ENCODE data around the gene GAS2. TPM values are rescaled to one million over a fixed set of nuclear protein-coding genes. Genes with fewer than 3 reads are reported as not detected.

GAS2 gene
- total RNA-seq, 2 donors from 2014 or later = 0.95 TPM; not detected in 1

DNA sequence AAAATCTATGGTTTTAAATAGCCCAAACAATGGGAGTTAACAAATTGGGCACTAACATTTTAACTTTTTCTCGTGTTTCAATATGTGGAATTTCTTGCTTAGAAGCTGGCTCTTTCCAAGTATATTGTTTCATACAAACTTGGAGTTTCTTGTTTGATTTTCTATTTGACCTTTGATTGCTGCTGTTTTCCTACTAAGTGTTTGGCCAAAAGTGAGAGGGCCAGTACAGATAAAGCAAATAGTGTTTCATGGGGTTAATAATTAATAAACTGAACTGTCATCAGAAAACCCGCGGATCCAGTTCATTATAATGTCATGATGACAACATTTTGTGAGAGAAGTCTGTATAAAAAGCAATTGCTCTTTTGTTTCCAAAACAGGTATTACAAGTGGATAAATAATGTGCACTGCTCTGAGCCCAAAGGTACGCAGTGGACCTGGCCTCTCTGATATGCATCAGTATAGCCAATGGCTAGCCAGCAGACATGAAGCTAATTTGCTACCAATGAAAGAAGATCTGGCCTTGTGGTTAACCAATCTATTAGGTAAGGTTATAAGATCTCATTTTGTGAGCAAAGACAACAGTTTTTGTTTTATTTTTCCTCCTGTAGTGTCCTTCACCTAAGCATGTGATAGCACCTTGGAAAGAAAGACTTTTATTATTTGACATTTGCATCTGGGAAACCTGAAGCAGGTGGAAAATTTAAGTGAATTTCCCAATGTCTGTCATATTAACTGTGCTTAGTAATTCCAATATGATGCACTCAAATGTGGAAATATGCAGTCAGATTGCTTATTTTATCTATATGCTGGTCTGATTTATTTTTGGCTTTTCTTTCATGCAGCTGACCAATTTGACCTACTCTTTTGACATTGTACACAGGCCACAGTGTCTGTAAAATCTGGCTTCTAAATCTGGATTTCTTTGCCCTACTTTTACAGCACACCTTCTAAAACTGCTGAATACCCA is 8.3 kb downstream of the GAS2 start:
- no peak overlapping the region for H3K4me3 ChIP-seq

DNA sequence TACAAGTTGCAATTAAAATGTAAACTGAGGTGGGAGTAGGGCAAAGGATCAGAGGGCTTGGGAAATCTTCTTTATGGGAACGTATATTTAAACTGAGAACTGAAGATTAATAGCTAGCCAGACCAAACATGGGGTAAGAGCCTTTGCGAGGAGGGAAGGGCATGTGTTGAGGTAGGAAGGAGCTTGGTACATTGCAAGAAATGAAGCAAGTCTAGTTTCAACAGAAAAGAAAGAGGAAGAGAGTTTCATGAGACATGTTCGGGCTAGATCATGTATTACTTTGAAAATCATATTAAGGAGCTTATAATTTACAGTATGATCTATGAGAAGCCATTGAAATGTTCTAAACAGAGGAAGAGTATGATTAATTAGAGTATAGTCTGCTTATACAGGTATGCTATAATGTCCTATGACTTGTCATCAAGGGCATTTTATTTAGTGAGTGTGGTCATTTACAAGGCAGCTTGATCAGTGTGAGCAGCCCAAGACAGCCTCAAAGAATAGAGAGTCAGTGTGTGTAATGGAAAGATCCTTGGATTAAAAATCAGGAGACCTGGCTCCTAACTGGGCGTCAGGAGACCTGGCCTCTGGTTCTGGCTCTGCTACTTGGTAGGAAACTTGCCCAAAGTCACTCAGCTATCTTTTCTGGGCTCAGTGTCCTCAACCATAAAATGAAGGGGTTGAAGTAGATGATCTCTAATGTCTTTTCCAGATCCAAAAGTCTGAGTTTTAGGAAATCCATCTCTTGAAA is 10.9 kb downstream of the GAS2 start:
- TF ChIP-seq, protein P1, sequence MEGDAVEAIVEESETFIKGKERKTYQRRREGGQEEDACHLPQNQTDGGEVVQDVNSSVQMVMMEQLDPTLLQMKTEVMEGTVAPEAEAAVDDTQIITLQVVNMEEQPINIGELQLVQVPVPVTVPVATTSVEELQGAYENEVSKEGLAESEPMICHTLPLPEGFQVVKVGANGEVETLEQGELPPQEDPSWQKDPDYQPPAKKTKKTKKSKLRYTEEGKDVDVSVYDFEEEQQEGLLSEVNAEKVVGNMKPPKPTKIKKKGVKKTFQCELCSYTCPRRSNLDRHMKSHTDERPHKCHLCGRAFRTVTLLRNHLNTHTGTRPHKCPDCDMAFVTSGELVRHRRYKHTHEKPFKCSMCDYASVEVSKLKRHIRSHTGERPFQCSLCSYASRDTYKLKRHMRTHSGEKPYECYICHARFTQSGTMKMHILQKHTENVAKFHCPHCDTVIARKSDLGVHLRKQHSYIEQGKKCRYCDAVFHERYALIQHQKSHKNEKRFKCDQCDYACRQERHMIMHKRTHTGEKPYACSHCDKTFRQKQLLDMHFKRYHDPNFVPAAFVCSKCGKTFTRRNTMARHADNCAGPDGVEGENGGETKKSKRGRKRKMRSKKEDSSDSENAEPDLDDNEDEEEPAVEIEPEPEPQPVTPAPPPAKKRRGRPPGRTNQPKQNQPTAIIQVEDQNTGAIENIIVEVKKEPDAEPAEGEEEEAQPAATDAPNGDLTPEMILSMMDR (IDR thresholded peaks at IDR 0.05) = no peak
- Histone ChIP-seq H3K4me3 (no peak overlapping the region), H3K27ac (no peak overlapping the region), H3K9me3 (no peaks in the 10 kb centered on the region), H3K4me1 (ENCODE audit: control insufficient read depth in 1 of 2, low read depth in 2 of 2) (no peaks in the 10 kb centered on the region), H3K36me3 (no peaks in the 10 kb centered on the region), H3K27me3 (replicated peaks; ENCODE audit: insufficient read depth) (no peaks in the 10 kb centered on the region)
- ATAC-seq (ENCODE audit: insufficient number of reproducible peaks, low FRiP score, low read depth) = no peak
- DNase-seq (ENCODE audit: low spot score) = no peak

More for the DNA sequence above, 8.3 kb downstream of the GAS2 start:
- Histone ChIP-seq H3K27me3 (replicated peaks; ENCODE audit: insufficient read depth) (no peaks in the 10 kb centered on the region), H3K4me1 (ENCODE audit: control insufficient read depth in 1 of 2, low read depth in 2 of 2) (no peaks in the 10 kb centered on the region), H3K27ac (no peak overlapping the region), H3K36me3 (no peaks in the 10 kb centered on the region), H3K9me3 (no peaks in the 10 kb centered on the region)
- TF ChIP-seq, protein P1 (IDR thresholded peaks at IDR 0.05) = no peak
- DNase-seq (ENCODE audit: low spot score) (no peak), ATAC-seq (ENCODE audit: insufficient number of reproducible peaks, low FRiP score, low read depth) (no peak)

DNA sequence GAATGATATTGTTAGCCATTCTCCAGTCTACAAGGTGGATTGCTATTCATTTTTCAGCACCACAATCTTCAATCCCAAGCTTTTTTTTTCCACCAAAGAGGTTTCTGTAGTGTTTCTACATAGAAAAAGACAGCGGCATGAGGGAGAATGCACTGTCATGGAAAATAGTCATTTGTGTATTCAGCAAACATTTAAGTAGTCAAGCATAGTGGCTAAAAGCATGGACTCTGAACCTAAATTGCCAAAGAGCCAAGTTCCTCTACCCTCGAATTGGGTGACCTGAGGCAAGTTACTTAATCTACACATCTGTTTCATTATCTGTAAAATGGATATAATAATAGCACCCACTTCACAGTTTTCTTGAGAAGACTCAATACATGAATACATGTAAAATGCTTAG is 14.2 kb downstream of the GAS2 start:
- ATAC-seq (ENCODE audit: insufficient number of reproducible peaks, low FRiP score, low read depth) = no peak
- Histone ChIP-seq H3K9me3 (no peaks in the 10 kb centered on the region), H3K4me1 (ENCODE audit: control insufficient read depth in 1 of 2, low read depth in 2 of 2) (no peaks in the 10 kb centered on the region), H3K4me3 (no peak overlapping the region), H3K36me3 (no peaks in the 10 kb centered on the region), H3K27ac (no peak overlapping the region), H3K27me3 (replicated peaks; ENCODE audit: insufficient read depth) (no peaks in the 10 kb centered on the region)
- no peak for DNase-seq (ENCODE audit: low spot score)
- TF ChIP-seq, protein P1 (IDR thresholded peaks at IDR 0.05) = no peak

DNA sequence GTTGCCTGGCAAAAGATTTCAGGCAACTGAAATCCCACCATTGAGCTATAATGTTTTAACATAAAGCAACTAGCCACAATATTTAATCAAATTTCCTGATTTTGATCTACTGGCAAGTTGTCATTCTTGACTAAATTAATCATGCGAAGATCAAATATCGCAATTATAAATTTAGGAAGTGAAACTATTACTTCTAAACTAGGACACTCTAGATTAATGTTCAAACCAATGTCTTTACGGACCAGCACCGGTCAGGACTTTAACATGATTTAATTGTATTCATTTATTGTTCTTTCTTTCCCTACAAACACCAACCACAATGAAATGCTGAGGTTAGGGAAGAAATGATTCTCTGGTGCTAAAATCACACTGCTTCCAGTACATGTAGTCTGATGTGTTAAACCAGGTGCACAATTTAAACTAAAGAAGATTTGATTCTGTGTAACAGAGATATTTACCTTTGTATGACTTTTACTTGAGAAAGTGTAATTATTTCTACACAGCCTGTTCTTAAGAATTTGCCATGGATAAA is 14.9 kb downstream of the GAS2 start:
- Histone ChIP-seq H3K27ac (no peak overlapping the region), H3K27me3 (replicated peaks; ENCODE audit: insufficient read depth) (no peaks in the 10 kb centered on the region), H3K4me1 (ENCODE audit: control insufficient read depth in 1 of 2, low read depth in 2 of 2) (no peaks in the 10 kb centered on the region), H3K9me3 (no peaks in the 10 kb centered on the region), H3K4me3 (no peak overlapping the region), H3K36me3 (no peaks in the 10 kb centered on the region)
- TF ChIP-seq, protein P1 (IDR thresholded peaks at IDR 0.05) = no peak
- ATAC-seq (ENCODE audit: insufficient number of reproducible peaks, low FRiP score, low read depth) (no peak), DNase-seq (ENCODE audit: low spot score) (no peak)

DNA sequence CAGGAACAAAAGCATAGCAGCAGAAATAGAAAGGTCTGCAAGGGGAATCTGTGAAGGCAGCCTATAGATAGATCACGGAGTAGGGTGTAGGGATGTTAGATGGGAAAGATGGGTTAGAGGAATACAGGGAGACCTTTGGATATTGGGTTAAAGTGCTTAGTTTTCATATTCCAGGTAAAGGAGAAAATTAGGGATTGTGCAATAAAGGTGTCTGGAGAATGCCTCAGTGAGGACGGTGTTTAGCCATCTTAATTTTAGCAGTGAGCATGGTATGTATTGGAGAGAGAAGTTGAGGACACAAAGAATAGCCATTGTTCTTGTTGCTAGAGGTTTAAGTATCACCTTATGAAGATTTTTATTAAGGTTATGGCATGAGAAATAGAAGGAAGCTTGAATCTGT is 17.7 kb downstream of the GAS2 start:
- DNase-seq (ENCODE audit: low spot score) = no peak
- Histone ChIP-seq H3K4me1 (ENCODE audit: control insufficient read depth in 1 of 2, low read depth in 2 of 2) (no peaks in the 10 kb centered on the region), H3K36me3 (no peaks in the 10 kb centered on the region), H3K4me3 (no peak overlapping the region), H3K27ac (no peak overlapping the region), H3K9me3 (no peaks in the 10 kb centered on the region), H3K27me3 (replicated peaks; ENCODE audit: insufficient read depth) (no peaks in the 10 kb centered on the region)
- TF ChIP-seq, protein P1 (IDR thresholded peaks at IDR 0.05) = no peak
- ATAC-seq (ENCODE audit: insufficient number of reproducible peaks, low FRiP score, low read depth) = no peak
